ENCODE data around the gene RPS19.
A peak's percentile ranks its signal among the peaks of the same experiment; 100 is the strongest.
"Not testable (repeated sequence)": the region's sequence is repeated elsewhere in the genome, so short reads cannot be mapped to it uniquely, and the experiment has no call there.

The RPS19 gene

DNA sequence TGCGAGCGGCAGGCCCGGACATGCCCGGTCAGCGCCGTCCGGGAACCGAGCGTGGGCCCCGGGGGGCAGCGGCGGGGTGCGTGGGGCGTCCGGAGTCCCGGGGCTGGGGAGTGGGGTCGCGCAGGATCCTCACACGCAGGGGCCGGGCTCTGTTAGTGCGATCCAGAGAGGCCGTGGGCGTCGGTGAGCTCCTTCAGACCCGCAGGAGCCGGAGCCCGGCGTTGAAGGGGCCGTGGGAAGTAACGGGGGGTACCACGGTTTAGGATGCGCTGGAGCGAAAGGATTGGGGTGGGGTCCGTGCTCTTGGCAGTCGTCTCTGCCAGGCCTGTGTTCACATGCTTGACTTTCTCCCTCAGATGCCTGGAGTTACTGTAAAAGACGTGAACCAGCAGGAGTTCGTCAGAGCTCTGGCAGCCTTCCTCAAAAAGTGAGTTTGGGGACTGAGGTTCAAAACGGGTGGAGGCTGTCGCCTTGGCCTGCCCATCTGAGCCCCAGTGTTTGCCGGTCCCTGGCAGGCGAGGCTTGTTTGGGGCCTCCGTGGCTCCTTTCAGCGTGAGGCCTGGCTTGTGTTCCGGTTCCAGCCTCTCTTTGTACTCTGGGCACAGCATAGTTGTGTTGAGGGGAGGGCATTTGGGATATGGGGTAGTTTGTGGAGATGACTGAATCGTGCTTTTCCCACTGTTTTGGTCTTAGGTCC lies 512 bp downstream of the RPS19 start:
- DNase-seq (ENCODE audit: low spot score), result no peak

DNA sequence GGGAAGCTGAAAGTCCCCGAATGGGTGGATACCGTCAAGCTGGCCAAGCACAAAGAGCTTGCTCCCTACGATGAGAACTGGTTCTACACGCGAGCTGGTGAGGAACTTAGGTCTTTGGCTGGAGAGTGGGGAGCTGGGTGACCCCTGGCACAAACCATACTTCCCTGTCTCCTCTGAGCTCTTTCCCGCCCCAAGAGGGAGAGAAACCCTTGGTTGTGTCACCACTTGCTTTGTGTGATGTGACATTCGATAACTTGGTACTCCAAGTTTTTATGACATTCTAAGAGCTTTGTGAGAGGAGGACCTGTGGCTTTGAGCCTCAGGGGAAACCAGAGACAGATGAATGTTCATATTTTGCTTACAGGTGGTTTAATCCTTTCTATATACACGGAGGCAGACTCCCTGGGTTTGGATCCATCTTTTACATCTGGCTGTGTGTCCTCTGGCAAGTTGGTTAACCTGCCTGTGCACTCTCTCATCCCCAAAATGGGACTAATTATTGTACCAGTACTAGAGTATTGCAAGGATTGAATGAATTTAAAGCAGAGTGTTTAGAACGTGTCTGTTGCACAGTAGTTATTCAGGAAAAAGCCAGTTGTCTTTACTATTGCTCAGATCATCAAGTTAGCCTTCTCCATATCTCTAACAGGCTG lies 1.2 kb downstream of the RPS19 start:
- no peak for DNase-seq (ENCODE audit: low spot score)

DNA sequence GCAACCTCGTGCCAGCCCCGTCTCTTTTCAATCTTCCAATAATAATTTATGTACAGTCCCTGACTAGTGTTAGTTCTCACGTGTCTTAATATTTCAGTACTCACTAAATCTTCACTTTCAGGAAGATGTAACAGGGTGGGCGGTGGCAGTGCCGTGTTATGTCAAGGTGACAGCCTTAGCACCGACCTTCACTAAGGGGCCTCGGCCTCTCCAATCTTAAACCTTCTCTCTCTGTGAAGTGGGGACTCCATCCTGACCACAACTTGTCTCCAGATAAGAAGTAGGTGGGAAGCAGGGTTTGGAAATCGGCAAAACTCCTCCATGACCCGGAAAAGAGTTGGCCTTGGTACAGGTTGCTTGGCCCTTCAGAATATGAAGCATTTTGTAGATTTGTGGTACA lies 1.8 kb downstream of the RPS19 start:
- DNase-seq (ENCODE audit: low spot score), result no peak

DNA sequence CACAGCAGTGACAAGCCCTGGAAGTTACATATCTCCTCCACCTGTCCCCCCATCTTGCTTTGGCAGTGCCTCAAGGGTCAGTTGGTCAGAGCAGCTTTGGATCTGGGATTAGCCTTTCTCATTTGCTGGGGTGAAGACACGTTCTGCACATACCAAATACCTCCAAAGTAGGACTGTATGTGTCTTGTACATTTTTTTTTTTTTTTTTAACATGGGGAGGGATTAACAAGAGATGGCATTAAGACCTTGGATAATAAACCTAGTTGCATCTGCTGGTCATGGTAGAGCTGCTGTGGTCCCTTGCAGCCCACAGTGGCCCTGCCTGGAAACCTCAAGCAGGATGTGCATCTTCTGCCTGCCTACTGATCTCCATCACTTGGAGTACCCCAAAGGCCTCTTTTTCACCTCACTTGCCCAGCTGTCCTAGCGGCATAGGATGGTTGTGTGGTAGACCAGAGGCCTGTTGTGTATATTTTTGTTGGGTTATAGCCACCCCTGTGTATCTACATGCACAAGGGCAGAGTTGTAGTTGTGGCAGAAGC lies 2.5 kb downstream of the RPS19 start:
- no peak for DNase-seq (ENCODE audit: low spot score)

DNA sequence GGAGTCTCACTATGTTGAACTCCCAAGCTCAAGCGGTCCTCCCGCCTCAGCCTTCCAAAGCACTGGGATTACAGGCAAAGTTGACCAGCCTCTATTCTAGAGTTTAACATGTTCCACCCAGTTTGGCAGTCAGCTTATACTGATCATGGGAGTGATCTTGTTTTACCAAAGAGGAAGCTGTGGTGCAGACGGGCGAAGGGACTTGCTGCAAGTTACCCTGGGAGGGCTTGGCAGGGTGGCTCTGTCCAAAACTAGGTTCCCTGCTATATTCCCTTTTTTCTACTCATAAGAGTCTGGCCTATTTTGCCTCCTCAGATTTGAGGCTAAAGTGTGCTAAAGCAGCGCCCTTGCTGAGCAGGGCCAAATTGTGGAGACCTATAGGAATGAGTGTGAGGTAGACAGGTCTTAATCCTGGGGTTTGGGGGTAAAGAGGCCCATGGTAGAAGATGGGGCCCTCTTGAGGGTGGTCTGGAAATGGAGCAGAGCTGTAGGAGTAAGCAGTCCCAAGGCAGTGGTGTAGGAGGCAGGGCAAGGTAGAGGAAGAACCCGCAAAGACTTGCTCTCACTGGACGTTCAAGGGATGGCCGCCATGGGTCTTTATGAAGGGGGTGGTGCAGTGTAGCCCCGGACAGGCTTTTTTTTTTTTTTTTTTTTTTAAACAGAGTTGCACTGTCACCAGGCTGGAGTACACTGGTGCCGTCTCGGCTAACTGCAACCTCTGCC lies 3.3 kb downstream of the RPS19 start:
- no peak for DNase-seq (ENCODE audit: low spot score)

DNA sequence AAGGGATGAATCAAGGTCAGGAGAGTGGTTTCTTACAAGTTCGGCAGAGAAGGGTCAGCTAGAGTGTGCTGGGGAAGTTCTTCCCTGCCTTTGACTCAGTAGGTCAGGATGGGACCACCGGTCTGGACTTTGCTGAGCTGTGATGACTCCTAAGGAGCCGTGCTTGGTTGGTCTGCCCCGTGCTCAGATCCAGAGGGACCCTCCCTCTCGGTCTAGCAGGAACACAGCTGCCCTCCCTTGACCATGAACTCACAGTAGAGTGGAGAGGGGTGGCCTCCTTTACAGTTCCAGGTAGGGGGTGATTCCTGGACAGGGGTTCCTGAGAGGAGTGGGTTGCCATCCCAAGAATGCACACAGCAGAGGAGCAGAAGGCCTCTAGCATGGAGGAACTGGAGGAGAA lies 4.3 kb downstream of the RPS19 start:
- DNase-seq (ENCODE audit: low spot score), result no peak

DNA sequence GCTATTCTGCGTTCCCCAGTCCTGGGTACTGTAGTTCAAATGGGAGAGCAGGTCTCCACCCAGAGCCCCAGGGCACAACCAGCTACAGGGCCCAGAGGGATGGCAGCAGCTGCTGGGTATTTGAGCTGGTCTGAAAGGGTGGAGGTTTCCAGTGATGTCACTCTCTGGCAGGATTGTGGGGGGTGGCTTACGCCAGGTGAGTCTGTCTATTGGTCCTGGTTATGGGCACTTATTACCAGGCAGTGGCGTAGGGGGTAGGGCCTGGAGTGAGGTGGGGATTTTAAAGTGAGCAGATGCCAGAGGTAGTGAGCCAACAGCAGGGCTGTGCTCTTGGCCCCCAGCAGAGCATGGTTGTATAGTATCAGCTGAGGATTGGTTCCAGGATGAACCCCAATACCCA lies 6.2 kb downstream of the RPS19 start:
- DNase-seq (ENCODE audit: low spot score), result no peak

DNA sequence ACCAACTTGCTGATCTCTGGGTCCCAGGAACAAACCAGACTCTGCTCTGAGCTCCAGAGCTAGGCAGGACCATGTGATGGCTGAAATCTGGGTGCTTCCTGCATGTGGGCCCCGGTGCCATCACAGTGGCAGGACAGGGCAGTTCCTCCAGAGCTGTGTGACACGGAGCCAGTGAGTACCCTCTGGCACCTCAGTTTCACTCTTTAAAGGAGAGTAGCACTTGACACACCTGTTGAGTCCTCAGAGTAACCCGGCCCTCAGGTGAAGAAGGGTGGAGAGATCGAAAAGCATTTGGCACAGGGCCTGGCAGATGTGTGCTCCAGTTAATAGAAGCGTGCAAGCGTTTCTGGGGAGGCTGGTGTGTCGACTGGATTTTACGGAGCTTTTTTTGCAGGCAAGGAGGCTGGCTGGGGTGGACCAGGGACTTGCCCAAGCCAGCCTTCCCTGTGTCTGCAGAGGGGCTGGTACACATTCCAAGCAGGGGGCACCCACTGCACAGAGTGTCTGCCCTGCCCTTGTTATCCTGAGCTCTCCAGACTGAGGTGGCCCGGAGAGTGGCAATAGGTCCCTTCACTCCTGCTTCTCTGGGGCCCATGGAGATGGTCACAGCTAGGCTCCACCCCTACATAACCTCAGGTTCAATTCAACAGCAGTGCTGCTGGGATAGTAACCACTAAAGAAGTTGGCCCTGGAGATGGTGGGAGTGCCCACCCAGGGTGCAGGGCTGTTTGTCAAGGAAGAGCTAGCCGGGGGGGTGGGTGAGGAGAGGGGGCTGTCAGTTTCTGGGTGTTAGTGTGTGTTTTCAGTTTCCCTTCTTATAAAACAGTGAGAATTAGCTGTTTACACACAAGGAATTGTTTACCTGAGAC lies 8.3 kb downstream of the RPS19 start:
- no peak for DNase-seq (ENCODE audit: low spot score)

DNA sequence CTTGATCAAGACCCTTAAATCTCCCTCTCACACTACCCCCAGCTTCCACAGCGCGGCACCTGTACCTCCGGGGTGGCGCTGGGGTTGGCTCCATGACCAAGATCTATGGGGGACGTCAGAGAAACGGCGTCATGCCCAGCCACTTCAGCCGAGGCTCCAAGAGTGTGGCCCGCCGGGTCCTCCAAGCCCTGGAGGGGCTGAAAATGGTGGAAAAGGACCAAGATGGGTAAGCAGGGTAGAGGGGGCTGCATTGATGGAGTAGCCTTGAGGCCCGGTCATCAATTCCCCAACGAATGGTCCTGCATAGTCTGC lies 8.9 kb downstream of the RPS19 start:
- DNase-seq (ENCODE audit: low spot score), result no peak

DNA sequence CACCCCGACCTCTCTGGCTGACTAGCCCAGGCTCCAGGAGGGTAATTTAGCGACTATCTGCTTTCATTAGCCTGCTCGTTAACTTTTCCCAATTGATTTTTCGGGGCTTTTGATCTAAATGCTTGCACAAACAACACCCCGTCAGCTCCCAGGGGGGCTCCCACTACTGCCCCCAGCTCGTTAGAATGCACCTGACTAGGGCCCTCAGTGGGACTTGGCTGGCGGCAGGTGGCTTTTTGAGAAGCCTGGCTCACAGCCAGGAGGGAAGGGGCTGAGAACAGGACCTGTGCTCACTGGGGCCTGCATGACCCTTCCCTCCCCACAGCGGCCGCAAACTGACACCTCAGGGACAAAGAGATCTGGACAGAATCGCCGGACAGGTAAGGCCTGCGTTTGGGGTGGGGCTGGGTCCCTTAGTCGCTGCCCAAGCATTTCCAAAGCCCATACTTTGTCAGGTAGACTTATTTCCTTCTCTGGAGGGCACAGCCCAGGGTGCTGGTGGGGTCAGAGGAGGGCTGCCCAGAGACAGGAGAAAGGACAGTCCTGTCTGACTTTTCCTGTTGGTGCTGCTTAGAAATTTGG lies 9.4 kb downstream of the RPS19 start:
- no peak for DNase-seq (ENCODE audit: low spot score)

DNA sequence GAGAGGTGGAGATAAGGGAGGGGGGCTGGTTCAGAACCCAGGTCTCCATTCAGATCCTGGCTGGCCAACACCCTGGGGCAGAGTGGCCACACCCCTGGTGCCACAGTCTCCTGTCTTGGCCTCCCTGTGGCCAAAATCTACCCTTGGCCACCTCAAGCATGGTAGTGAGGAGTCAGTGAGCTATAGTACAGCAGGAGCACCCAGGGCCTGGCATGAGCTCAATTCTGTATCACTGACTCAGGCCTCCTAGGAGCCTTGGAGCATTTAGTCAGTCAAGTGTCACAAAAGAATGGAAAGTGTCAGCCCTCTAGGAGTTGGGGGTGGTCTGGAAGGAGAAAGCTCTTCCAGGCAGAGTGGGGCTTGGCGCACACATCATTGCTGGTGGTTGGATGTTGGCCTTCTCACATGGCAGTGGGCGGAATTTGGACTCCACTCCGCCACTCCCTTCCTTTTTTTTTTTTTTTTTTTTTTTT lies 10.4 kb downstream of the RPS19 start:
- DNase-seq (ENCODE audit: low spot score), result no peak

DNA sequence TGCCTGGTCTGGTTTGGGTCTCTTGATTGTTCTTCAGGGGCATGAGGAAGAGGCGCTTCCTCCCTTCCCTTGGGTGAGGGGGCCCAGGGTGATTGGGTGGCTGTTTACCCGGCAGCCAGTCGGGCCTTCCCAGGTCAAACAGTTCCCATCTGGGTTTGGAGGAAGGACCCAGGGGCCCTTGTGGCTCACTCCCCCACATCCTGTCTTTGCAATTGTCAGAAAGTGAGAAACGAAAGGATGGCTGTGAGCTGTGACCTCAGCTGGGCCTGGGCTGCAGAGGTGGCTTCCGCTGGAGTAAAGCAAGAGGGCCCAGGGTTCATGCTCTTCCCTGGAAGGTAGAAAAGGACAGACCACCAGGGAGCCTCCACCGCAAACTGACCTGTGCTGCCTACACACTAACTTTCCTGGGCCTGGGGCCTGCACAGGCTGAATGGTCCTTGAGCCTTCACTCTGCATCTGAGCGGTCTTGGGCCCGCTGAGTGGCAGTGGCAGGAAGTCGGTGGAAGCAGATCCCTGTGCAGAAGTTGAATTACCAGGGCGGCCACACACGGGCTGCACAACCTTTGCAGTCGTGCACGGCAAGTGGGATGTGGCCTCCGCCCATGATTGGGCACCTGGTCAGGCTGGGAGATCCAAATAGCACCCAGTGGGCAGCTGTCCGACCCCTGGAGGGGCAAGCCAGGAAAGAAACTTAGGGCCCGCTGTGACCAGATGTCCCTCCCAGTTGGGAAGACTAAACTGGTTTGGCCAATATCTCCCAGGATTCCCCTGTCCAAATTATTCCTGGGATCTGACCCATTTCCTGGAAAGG lies 11.7 kb downstream of the RPS19 start:
- peak; percentile 52 for DNase-seq (ENCODE audit: low spot score)

DNA sequence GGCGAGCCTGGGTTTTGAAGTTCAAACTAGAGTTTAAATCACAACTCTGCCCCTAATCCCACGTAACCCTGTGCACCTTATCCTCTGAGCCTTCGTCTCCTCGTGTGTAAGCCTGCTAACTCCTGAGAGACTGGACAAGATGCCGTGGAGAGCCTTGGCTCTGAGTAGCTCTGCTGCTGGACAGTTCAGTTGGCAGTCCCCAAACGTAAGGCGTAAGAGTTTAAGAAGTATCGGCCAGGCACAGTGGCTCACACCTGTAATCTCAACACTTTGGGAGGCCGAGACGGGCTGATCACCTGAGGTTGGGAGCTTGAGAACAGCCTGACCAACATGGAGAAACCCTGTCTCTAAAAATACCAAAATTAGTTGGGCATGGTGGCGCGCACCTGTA lies 12.3 kb downstream of the RPS19 start:
- no peak for DNase-seq (ENCODE audit: low spot score)

DNA sequence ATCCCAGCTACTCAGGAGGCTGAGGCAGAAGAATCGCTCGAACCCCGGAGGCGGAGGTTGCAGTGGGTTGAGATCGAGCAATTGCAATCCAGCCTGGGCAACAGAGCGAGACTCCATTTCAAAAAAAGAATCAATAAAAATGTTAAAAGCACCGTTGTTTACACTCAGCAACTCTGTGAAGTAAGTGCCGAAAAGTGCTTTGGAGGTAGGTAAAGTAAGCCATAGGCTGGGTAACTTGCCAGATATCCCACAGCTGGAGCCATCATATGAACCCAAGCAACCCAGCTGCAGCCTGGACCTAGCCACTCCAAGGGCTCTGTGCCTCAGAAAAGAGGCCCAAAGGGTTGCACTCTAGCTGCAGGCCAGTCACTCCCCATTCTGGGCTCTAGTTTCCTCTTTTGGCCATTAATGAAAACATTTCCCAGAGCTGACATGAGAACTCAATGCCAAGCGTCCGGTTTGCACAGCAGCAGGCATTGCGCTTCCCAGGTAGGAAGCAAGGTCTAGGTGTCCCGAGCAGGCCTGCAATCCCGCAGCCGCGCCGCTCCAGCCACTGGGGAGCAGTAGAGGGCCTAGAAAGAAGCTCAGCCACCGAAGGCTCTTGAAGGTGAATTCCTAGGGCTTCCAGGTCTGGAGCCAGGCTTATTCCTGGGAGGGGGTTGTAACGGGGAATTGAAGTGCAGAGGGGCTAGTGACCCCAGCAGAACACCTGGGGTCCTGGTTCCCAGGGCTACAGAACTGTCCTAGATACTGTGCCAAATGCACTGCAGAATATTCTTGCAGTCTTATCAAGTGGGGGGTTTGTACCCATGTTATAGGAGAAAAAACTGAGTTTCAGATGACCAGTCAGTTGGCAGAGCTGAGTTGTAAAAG lies 13.0 kb downstream of the RPS19 start:
- peak; percentile 68 for DNase-seq (ENCODE audit: low spot score)

DNA sequence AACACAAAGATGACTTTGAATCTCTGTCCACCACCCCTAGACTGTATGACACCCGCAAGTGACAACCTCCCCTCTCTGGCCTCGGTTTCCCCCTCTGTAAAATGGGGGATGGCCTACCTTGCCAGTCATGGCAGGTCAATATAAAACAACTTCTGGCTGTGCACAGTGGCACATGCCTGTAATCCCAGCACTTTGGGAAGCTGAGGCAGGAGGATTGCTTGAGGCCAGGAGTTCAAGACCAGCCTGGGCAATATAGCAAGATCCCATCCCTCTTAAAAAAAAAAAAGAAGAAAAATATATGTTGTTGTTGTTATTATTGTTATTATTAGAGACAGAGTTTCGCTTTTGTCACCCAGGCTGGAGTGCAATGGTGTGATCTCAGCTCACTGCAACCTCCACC lies 15.9 kb downstream of the RPS19 start:
- DNase-seq (ENCODE audit: low spot score), result not testable (repeated sequence)

DNA sequence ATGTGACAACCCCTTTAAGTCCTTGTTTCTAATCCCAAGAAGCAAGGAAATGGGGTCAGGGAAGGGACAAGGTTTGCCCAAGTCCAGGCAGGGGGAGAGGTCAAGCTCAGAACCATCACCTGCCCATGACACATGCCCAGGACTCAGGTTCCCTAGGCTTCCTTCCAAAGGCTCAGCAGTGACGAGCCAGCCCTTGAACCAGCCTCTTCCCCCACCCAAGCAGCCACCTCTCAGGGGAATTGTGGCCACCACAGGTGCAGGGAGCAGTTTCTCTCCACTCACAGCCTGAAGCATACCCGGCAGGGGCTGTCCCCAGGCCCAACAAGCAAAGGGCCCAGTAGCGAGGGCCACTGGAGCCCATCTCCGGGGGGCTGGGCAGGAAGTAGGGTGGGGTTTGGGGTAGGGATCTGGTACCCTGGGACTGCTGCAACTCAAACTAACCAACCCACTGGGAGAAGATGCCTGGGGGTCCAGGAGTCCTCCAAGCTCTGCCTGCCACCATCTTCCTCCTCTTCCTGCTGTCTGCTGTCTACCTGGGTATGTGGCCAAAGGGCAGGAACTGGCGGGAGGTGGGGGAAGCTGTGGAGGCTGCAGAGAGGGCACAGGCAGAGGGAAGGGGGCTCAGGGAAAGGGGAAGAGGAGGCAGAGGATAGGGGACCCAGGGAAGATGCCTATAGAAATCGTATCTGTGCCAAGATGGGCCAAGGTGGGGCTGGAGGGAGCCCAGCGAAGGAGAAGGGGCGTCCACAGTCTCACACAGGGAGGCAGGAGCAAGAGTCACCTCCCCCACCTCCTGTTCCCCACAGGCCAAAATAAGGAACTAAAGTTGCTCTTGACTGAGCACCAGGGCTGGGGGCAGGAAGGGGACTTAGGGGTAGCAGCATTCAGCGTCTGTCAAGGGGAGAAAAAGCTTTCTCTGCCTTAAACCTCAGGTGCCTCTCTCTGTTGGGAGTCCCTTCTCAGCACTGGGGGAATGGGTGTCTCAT lies 17.1 kb downstream of the RPS19 start, which contains the start of gene CD79A:
Gene CD79A, plus strand, starts transcription at position 433 of the 986 bp plus-strand sequence. Its CDS starts 26 bp downstream, at position 459.
- DNase-seq (ENCODE audit: low spot score), result no peak

DNA sequence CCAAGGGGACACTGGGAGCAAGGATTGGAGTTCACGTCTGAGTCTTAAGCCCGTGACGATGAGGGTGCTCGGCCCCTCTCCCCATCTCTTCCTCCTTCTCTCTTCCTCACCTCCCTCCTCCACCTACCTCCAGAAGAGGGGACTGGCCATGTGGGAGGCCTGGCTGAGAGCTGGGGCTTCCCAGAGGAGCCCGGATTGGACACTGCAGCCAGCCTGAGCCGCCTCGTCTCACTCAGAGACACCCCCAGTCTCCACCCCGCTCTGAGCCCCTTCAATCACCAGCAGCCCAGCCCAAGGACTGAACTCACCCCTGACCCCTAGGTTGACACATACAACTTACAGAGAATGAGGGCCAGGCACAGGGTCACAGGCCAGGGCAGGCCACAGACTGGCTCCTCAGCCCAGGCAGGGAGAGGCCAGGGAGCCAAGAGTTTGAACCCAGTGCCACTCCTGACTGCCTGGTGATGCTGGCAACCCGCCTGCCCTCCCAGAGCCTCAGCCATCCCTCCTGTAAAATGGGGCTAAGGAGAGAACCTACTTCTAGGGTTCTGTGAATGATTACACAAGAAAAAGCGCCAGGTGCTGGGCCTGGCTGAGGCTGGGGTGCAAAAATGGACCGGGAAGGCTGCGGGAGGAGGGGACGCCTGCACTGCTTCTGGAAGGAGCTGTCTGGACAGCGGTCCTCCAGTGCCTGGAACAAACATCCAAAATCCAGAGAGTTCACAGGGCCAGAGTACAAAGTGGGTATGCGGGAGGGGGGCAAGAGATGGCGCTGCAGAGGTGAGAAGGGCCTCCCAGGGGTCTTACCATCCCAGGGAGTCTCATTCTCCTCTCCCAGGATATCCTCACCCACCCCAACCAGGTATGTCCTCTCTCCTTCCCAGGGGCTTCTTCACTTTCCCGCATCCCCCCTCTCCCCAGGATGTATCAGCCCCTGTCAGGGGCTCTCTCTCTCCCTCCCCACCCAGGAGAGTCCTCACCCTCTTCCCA lies 18.2 kb downstream of the RPS19 start:
- no peak for DNase-seq (ENCODE audit: low spot score)

Measured in Ammon's horn (tissue), 1 donor.